Measurements from ENCODE around the gene CHST1. TPM values are rescaled to one million over a fixed set of nuclear protein-coding genes. Genes with fewer than 3 reads are reported as not detected.

The CHST1 gene, protein sequence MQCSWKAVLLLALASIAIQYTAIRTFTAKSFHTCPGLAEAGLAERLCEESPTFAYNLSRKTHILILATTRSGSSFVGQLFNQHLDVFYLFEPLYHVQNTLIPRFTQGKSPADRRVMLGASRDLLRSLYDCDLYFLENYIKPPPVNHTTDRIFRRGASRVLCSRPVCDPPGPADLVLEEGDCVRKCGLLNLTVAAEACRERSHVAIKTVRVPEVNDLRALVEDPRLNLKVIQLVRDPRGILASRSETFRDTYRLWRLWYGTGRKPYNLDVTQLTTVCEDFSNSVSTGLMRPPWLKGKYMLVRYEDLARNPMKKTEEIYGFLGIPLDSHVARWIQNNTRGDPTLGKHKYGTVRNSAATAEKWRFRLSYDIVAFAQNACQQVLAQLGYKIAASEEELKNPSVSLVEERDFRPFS
- 1.6 to 3.0 TPM (median 2.5 TPM) in 5 replicates for total RNA-seq (2022; extraction: Qiagen RNA extraction; ENCODE audit: low read depth)

DNA sequence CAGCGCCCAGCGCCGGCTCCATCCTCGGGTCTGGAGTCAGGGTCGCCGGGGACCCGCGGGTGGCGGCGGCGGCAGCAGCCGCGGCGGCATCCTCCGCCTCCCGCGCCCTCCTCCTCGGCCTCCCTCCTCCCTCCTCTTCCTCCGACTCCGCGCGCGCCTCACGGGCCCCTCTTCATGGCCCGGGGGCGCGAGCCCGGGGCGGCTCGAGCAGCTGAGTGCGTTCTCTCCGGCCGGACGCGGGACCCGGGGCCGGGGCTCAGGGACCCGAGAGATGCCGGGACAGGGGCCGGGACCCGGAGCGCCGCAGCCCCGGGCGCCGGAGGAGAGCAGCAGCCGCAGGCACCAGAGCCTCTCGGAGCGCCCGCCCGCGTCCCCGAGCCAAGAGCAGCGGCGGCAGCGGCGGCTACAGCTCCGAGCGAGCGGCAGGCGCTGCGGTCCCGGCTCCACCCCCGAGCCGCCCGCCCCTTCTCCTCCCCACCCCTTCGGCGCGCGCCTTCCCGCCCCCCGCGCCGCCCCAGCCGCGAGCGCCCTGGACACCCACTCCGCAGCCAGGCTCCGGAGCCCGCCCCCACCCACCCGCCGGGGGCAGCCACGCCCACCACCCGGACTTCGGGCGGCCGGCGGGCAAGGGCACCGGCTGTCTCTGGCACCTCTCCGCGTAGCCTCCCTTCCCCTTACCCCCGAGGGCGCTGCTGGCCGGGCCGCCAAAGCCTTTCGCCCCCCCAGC is at the start of gene CHST1:
Gene CHST1 (minus strand): TSS at position 417 of the 727 bp plus-strand sequence. CDS start 14,699 bp downstream, outside the sequence.

Other genes with a start within 250 kb of the CHST1 start
- 28.2 to 34.1 TPM (median 32.0 TPM) in 5 replicates for gene SLC35C1, start 139.5 kb upstream of the CHST1 start, total RNA-seq (2022; extraction: Qiagen RNA extraction; ENCODE audit: low read depth)
- gene CRY2, start 181.9 kb upstream of the CHST1 start, total RNA-seq (2022; extraction: Qiagen RNA extraction; ENCODE audit: low read depth), result 3.8 to 4.7 TPM (median 4.0 TPM) in 5 replicates
- gene MAPK8IP1, start 220.0 kb upstream of the CHST1 start, total RNA-seq (2022; extraction: Qiagen RNA extraction; ENCODE audit: low read depth), result 4.3 to 7.1 TPM (median 6.0 TPM) in 5 replicates
- gene FREY1, start 241.6 kb upstream of the CHST1 start, total RNA-seq (2022; extraction: Qiagen RNA extraction; ENCODE audit: low read depth), result 0.24 to 0.96 TPM (median 0.49 TPM) in 5 replicates